Measurements from ENCODE around the gene CEP112.

DNA sequence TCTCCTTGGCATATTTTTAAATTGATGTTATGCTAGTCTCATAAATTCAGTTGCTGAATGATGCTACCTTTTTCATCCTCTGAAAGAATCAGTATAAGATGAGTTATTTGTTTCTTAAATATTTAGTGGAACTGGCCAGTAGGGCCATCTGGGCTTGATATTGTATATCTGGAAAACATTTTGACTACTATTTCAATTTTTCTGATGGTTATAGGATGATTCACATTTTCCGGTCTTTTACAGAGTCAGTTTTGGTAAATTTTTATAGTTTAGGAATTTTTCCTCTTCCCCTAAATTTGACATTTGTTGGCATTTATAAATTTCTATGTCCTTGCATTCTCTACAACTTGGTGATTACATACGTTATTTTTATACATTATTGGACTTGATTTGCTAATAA is 334.2 kb downstream of the CEP112 start:
- TF ChIP-seq, protein P1, sequence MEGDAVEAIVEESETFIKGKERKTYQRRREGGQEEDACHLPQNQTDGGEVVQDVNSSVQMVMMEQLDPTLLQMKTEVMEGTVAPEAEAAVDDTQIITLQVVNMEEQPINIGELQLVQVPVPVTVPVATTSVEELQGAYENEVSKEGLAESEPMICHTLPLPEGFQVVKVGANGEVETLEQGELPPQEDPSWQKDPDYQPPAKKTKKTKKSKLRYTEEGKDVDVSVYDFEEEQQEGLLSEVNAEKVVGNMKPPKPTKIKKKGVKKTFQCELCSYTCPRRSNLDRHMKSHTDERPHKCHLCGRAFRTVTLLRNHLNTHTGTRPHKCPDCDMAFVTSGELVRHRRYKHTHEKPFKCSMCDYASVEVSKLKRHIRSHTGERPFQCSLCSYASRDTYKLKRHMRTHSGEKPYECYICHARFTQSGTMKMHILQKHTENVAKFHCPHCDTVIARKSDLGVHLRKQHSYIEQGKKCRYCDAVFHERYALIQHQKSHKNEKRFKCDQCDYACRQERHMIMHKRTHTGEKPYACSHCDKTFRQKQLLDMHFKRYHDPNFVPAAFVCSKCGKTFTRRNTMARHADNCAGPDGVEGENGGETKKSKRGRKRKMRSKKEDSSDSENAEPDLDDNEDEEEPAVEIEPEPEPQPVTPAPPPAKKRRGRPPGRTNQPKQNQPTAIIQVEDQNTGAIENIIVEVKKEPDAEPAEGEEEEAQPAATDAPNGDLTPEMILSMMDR (IDR thresholded peaks at IDR 0.05), result no peak
- TF ChIP-seq EZH2 (IDR thresholded peaks at IDR 0.05) (no peak), EZH2phosphoT487 (IDR thresholded peaks at IDR 0.05) (no peak)

Measured in neural progenitor cell (in vitro differentiated cells).